Measurements from ENCODE around the gene MAP6D1. TPM values are rescaled to one million over a fixed set of nuclear protein-coding genes. Genes with fewer than 3 reads are reported as not detected.

The MAP6D1 gene
- total RNA-seq, 1 donor from 2014 or later, result 1.1 TPM

DNA sequence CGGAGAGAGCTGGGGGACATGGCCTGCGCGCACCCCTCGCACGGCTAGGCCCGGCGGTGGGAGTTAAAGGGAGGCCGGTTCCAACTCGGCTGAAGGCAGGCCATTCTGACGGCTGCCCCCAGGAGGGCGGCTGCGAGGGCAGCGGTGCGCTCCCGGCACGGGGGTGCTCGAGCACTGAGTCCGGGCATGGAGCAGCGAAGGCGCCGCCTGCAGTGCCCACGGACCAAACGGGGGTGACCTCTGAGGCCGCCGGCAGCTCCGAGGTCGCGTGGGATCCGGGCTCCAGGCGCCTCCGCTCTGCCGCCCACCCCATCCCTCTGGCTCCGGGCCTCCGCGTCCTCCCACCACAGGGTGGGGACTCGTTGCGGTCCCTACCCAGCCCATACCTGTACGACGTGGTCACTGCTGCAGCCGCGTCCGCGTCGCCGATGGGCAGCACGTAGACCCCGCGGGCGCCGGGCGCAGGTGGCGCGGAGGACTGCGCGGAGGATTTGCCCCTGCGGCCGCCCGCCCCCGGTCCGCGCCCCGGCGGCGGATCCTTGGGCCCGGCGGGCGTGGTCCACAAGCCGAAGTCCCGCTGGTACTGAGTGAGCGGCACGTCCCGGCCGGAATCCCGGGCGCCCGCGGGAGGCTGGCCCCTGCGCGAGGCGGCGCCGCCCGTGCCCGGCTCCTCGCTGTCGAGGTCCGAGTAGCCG is 469 bp downstream of the MAP6D1 start:
- intact Hi-C loops (cut with micrococcal nuclease), result loop anchor here (1.0 kb wide), 1 partner anchor 59 kb away; the partner anchor contains the start of gene PARL

DNA sequence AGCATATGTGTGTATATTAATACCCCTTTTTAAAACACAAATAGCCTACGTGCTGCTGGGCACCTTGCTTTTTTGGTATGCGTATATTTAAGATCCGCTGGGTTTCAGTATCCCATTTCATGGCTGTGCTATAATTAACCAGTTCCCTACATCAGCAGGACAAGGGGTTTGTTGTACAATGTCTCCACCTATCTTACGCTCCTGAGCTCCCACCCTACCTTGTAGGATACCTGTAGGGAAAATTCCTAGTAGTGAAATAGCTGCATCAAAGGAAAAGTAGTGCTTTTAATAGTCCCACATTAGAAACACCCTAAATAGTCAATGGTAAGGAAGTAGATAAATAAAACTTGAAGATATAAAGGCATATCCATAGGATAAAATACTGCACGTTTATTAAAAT is 1.4 kb downstream of the MAP6D1 start:
- intact Hi-C loops (cut with micrococcal nuclease), result no loop called here

DNA sequence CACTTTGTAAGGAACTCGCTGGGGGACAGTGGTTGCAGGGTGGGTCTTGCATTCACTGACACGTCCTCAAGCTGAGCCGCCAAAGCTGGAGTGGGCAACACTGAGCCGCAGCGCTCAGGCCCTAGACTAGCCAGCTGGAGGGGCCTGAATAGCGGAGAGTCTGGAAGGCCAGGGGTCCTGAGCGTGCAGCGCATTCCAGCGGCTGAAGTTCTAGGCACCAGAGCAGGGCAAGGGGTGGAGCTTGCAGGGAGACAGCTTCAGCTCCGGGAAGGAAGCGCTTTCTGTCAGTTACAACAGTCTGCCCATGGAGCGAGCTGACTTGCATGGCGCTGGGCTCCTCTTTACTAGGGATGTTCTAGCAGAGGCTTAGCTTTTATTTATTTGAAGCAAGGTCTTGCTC is 2.7 kb downstream of the MAP6D1 start:
- intact Hi-C loops (cut with micrococcal nuclease), result no loop called here

DNA sequence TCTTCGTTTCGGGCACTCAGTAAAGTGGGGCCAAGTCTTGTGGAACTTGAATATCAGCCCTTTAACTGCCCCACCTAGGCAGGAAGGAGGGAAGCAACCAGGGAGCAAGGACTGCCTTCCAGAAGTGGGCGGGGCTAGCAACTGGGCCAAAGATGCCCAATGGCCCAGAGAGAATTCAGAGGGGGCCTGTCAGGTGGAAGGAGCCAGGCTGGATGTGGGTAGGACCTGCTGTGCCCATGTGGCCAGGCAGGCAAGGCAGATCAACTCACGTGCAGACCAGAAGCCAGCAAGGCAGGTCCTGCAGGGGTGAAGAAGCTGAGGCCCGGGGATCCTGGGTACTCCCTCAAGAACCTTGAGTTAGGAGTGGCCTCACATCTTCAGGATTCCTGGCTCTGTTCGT is 5.5 kb downstream of the MAP6D1 start:
- intact Hi-C loops (cut with micrococcal nuclease), result no loop called here

DNA sequence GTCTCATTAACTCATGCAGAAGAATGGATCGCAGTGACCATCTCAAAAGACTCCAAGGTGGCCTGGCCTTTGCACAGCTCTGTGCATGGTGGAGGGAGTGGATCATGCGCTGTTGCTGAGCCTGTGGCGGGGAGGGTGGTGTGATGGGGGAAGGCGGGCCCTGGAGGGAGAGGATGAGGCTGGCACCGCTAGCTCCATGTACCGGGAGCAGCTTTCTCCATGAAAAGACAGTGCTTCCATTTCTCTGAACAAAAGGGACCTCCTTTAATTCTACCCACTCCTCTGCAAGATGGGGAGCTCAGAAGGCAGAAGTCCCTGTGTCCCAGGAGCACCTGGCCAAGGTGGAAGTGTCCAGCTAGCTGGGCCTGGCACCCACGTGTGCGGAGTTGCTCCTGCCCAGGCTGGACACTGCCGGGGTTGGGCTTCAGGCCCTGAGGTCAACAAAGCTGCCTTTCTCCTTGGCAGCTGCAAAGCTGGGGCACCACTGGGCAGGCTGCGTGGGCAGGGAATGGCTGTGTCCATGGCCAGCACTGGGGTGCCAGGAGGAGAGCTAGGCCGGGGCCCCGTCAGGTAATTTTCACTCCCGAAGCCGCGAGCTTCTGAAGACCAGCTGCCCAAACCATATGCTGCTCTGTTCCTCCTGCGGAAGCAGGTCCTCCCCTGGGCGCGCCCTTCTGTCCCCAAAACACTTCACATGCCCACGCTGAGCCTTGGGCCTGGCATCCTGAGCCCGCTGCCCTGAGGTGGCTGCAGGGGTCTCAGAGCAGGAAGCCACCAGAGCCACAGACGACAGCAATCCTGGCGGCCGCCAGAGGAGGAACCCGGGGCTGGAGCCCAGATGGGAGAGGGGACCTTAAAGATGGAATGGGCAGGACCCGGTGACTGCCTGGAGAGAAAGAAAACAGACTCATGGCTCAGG is 6.4 kb downstream of the MAP6D1 start:
- intact Hi-C loops (cut with micrococcal nuclease), result no loop called here

DNA sequence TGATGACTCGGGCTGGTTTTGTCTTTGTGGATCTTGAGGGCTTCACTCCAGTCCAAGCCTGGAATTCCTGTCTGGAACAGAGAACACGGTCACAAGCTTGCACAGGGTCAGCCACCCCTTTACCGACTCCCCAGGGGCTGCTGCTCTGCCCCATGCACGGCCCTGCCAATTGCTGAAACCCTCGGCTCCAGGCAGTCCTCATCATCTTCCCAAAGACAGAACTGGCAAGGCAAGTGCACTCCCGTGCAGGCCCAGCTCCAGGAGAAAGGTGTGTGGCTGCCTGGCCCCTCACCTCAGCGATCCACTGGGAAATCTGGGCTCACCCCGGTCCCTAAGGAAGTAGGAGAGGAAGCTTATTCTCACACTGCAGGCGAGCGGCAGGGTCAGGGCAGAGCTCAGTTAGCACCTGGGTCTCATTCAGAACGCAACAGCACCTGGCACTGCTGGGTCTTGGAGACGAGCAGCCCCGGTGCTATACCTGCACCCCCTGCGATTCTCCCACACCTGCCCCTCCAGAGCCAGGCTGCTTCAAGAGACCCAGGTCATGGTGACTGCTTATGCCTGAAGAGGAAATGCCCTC is 7.2 kb downstream of the MAP6D1 start:
- intact Hi-C loops (cut with micrococcal nuclease), result no loop called here

DNA sequence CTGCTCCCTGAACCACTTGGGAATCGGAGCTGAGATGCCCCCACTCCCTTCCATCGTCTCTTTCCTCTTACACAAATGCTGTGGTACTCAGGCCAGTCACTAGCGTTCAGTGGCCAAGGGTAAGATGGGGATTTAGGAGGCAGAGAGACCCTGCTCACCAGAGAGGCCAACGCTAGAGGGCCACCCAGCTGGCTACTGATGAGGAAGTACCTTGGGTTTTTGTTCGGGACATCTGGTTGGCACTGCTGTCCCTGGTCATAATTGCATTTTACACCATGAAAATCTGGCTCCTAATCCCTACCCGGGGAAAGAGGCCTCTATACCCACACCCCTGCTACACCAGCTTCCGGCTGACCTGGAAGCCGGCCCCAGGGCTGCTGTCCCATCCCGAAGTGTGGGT is 7.7 kb downstream of the MAP6D1 start:
- intact Hi-C loops (cut with micrococcal nuclease), result no loop called here

DNA sequence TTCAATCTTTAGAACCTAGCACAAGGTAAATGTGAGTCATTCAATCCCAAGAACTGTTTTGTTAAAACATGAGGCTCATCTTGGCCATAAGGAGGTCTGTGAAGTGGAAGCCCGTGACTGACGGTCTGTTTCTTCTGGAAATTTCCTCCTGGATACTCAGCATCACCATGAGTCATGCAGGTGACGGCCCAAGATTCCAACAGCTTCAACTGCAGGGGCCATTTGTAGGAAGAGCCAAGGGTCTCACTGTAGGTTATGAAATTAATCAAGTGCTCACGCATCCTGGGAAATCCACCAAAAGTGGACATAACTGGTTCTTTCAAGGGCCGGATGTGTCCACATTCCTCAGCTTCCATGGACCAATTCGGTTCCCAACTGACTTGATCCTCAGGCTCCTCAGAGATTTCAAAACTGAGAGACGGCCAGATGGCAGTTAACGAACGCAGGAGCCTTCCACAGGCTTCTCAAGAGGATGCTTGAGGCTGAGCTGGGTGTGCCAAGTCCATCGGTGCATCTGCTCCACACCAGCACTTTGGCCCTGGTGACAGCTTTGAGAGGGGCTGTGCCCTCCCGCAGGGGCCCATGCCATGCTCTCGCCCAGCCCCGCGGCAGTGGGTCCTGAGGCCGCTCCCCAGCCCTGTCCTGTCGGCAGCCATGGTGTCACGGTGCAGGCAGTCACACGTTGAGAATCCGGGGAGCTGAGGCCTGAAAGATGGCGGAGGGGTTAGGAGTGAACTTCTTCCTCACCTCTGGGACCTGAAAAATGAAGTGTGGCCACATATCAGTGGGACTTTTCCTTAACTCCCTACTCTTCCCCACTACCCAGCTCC is 8.5 kb downstream of the MAP6D1 start:
- intact Hi-C loops (cut with micrococcal nuclease), result no loop called here

DNA sequence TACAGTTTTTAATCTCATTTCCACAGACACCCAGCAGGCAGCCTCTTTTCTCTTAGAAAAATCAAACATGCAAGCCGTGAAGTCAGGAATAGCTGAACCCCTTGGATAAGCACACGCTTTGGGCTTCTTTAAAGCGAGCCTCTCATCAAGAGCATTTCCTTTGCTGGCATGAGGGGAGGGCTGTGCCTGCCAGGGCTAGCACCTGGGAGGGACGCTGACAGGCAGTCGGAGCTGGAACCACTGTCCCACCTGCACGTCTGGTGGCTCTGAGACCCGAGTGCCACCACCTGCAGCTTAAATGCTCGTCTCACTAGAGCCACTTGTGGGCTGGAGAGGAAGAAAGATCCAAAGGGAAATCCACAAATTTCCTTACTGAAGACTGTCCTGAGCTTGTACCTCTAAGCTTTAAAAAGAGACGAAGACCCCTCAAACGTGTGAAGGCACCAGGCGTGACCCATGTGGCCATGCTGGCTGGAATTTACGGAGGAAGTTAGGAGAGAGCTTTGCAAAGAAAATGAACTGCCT is 9.4 kb downstream of the MAP6D1 start:
- intact Hi-C loops (cut with micrococcal nuclease), result no loop called here

DNA sequence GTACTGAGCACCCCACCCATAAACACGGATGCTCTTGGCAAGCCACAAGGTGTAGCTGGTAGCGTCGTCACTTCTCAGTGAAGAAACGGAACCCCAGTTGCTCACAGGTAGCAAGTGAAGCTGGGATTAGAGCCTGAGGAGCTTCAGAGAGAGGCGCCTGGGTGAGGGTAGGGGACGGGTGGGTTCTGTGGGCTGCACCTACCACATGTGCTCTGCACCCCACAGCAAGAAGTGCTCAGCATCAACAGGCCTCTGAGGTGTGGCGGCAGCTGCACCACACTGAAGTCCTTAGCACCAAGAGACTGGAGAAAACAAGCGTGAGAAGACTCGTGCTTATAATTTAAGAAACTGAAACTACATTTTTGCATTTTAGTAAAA is 9.8 kb downstream of the MAP6D1 start:
- intact Hi-C loops (cut with micrococcal nuclease), result no loop called here

DNA sequence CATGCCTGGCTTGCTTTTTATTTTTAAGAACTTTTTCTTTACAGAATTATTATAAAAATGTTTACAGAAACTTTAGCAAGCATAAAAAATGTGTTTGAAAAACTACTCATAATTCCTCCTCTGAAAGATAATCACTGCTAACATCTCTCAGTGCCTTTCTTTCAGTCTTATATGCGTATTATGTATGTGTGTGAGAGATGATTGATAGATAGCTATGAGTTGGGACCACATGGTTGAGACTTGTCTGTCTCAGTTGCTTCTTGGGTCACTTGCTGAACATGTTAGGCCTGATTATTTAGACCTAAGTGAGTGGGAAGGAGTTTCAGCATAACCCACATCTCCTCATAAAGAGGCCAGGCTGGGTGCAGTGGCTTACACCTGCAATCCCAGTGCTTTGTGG is 11.1 kb downstream of the MAP6D1 start:
- intact Hi-C loops (cut with micrococcal nuclease), result no loop called here

DNA sequence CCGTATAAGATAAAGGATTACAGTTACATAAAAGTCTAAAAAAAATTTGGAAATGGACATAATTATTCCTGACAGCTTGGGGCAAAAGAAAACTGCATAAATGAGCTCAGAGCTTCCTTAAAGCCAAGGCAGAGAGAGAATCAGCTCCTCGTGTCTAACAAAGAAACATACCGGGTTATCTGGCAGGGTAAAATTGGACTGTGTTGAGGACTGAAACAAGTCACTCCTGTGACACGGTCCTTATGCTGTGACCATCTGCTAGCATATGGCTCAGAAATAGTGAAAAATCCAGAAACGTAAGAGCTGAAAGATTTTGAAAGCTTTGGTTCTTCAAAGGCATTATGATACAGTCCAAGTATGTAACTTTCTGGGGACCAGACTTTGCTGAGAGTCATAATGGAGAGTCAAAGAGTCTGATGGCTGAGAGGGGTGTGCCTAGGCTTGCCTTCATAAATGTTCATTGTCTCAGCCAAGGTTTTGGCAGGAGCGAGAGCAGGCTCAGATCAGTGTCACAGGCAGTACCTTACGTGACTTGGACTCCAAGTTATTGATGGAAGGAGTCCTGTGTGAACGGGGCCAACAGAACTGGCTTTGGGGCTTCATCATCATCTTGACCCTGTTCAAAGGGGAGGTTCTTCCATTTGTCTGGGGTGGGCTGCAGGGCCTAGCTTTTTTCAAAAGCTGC is 12.5 kb downstream of the MAP6D1 start:
- intact Hi-C loops (cut with micrococcal nuclease), result no loop called here

DNA sequence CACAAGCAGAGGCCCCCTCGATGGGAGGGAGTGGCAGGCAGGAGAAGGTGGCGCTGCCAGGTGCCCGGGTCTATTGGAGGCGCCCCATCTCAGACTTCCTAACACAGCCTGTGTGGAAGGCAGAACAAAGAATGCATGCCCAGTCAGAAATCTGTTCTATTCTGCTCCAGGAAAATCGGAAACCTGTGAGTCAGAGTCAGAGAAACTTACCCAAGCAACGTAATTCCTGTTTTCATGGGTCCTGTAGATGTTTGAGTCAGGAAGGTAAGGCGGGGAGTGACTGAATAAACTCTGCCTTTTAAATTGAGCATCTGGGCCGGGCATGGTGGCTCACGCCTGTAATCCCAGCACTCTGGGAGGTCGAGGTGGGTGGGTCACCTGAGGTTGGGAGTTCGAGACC is 13.7 kb downstream of the MAP6D1 start:
- intact Hi-C loops (cut with micrococcal nuclease), result no loop called here

DNA sequence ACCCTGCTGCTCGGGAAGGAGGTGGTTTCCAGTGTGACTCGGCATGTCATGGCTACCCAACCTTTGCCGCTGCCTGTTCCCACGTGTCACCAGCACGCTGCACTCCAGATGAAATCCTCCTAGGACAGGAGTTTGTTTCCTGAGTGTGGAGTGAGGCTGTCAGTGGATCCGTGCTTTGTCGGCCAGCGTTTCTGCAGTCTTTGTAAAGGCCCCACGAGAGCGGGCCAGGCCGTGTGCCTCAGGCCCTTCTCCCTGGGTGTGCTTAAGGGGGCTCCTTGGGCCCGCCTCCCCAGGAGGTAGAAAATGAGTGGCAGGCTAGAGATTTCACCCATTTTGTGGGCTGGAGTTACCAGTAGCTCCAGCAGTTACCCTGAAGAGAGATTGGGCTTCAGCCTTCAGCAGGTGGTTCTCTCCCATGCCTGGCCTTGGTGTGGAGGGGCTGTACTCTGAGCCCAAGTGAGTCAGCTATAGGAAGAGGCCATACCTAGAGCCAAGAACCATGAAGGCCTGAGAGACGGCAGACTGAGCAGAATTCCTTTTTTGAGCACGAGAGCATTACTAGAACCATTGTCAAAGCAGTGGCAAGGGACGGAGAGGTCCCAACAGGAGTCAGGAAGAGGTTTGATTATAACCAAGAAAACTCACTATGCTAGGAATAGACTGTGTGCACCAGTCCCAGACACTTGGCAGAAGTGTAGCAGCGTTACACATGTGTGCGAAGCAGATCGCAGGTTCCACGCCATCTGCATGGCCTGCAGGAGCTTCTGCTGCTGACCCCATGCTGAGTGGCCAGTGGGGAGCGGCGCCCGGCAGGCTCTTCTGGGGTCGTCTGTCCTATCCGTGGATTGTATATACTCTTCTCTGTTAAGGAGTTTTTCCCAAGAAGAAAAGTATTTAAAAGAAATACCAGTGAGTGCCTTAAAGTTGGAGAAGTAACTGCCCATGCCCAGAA is 14.5 kb downstream of the MAP6D1 start:
- intact Hi-C loops (cut with micrococcal nuclease), result no loop called here

DNA sequence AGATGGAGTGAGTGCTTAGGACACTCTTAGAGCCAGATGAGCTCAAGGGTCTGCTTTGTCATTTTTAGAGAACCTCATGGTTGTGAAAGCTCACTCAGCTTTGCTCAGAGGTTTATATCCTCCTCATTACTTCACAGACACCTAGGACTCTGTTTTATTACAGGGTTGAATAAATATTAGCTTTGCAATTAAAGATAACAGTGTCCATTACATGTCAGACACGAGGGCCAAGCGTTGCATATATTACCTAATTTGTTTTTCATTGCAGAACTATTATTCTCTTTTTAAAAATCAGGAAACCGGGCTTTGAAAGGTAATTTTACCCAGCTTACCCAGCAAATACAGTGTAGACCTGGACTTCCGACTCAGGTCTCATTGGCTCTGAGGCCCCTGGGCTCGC is 16.1 kb downstream of the MAP6D1 start:
- intact Hi-C loops (cut with micrococcal nuclease), result no loop called here

DNA sequence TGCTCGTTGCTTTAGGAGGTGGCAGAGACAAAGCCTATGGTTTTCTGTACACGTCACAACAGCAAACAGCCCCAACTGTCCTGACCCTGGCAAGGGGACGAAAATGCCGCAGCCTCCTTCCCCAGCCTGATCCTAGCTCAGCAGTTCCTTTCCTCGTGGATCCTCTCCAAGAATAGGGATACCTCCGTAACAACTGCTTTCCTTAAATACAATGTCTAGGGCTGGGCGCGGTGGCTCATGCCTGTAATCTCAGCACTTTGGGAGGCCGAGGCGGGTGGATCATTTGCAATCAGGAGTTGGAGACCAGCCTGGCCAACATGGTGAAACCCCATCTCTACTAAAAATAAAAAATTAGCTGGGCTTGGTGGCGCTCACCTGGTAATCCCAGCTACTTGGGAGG is 17.0 kb downstream of the MAP6D1 start:
- intact Hi-C loops (cut with micrococcal nuclease), result no loop called here

DNA sequence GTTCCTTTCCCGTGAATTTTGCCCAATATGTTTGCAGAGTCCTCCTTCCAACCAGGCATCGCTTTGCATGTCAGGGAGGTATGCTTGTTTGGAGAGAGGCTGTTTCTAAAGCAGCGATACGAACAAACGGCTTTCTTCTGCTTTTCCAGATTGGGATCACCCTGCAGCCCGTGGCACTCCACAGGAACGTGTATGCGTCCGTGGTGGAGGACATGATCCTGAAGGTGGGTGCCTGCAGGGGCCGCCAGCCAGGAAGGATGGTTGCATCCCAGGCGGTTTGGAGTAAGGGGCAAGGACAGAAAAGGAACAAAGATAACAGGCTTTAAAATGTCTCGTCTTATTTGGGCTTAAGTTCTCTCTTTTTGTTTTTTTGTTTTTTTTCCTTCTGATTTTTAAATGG is 17.5 kb downstream of the MAP6D1 start:
- intact Hi-C loops (cut with micrococcal nuclease), result no loop called here

DNA sequence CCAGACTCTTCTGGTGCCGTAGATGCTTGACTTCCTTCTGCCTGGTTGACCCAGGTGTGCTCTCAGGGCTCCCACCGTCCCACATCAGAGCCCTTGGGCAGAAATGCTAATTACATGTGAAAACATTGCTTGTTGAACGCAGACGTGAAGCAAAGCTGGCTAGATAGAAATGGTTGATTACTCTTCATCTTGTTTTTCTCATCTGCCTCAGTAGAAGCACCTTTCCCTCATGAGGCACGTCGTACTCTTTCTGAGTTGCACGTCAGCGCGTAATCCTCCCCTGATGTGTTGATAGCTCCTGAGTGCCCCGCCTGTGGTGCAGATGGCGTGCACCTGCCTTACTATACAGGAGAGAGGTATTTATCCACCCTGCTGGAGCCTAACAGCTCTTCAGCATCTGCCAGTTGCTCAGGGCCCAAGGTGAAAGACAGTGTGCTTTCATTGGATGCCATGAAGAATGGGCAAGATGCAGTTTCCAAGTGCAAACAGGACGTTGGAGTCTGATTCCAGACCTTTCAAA is 18.1 kb downstream of the MAP6D1 start:
- intact Hi-C loops (cut with micrococcal nuclease), result no loop called here

DNA sequence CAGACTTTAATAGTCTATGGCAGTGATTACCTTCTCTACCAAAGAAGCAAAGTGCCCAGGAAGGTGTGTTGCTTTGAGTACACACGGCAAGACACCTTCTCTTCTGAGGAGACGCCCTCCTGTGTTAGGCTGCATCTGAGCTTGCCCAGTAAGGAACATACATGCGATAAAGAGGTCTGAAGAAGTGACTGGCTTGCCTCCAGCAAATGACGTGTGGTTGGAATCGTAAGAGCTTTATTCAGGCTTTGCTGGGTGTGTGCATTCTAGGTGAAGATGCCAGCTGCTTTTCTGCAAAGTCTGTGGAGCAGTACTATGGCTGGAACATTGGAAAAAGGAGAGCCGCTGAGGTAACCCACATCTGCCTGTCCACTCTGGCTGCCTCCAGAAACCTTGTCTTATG is 22.4 kb downstream of the MAP6D1 start:
- intact Hi-C loops (cut with micrococcal nuclease), result no loop called here
